WTC11 (cell line): ENCODE data around the gene SORCS1. TPM values are rescaled to one million over a fixed set of nuclear protein-coding genes. Genes with fewer than 3 reads are reported as not detected.

Source experiments
- ATAC-seq: fragments of 200-7000 bp; cut with Tn5 transposase; 2 replicates; pipeline ENCODE4 v1.10.0; 2021; ENCODE audit warnings: mild to moderate bottlenecking, moderate library complexity
- CTCF ChIA-PET: fragments of 300-600 bp; sonication (Branson Sonifier 250); formaldehyde crosslinking; loops from one replicate; lab custom pipeline; 2021; ENCODE audit warnings: antibody characterized with exemption; lab: Charles Lee
- POLR2A ChIA-PET: fragments of 350-600 bp; sonication (Branson Sonifier 250); formaldehyde crosslinking; loops from one replicate; lab custom pipeline; 2021; ENCODE audit warnings: antibody characterized with exemption; lab: Charles Lee
- DNase-seq: peaks from one replicate; pipeline ENCODE4 v3.0.0; 2021; ENCODE audit warnings: low spot score
- H3K27ac Mint-ChIP-seq: 2 replicates; pipeline ENCODE4 v1.8.0; 2021; ENCODE audit warnings: mixed read lengths
- H3K27me3 Mint-ChIP-seq: 2 replicates; pipeline ENCODE4 v1.8.0; 2021; ENCODE audit warnings: low read depth, mild to moderate bottlenecking, moderate library complexity, mixed read lengths
- H3K36me3 Mint-ChIP-seq: 2 replicates; pipeline ENCODE4 v1.8.0; 2021; ENCODE audit warnings: mixed read lengths
- H3K4me1 Mint-ChIP-seq: 2 replicates; pipeline ENCODE4 v1.8.0; 2022; ENCODE audit warnings: mixed read lengths
- H3K4me3 Mint-ChIP-seq: 2 replicates; pipeline ENCODE4 v1.8.0; 2021; ENCODE audit warnings: mild to moderate bottlenecking, moderate library complexity, mixed read lengths
- H3K9me3 Mint-ChIP-seq: 2 replicates; pipeline ENCODE4 v1.8.0; 2021; ENCODE audit warnings: mixed read lengths
- CDX4 ChIP-seq: fragments of 250-450 bp; sonication (Bioruptor Pico); IDR thresholded peaks from 2 replicates; pipeline ENCODE4 v1.9.0; 2021; ENCODE audit warnings: moderate library complexity, mild to moderate bottlenecking, inconsistent platforms, borderline replicate concordance
- CREB1 ChIP-seq: sonication (generic); formaldehyde crosslinking; IDR thresholded peaks from 2 replicates; pipeline ENCODE4 v1.8.0; 2023; ENCODE audit warnings: mild to moderate bottlenecking, missing genetic modification reagents
- CTCF ChIP-seq: fragments of 200-600 bp; IDR thresholded peaks from 2 replicates; pipeline ENCODE4 v1.8.0; 2022; ENCODE audit warnings: antibody characterized with exemption
- E2F1 ChIP-seq: sonication (generic); formaldehyde crosslinking; IDR thresholded peaks from 2 replicates; pipeline ENCODE4 v1.8.0; 2022; ENCODE audit warnings: mild to moderate bottlenecking, missing genetic modification reagents
- E2F5 ChIP-seq: sonication (generic); formaldehyde crosslinking; IDR thresholded peaks from 2 replicates; pipeline ENCODE4 v1.8.1; 2022; ENCODE audit warnings: mild to moderate bottlenecking, moderate library complexity, missing genetic modification reagents
- FOXP1 ChIP-seq: sonication (generic); formaldehyde crosslinking; IDR thresholded peaks from 2 replicates; pipeline ENCODE4 v1.8.0; 2022; ENCODE audit warnings: missing genetic modification reagents, mild to moderate bottlenecking, moderate library complexity, borderline replicate concordance
- GTF2I ChIP-seq: fragments of 250-450 bp; sonication (Bioruptor Pico); conservative IDR thresholded peaks from 2 replicates; pipeline ENCODE4 v1.4.0; 2021; ENCODE audit warnings: mild to moderate bottlenecking
- HMGA2 ChIP-seq: fragments of 250-450 bp; sonication (Bioruptor Pico); IDR thresholded peaks from 2 replicates; pipeline ENCODE4 v1.4.0; 2021; ENCODE audit warnings: mild to moderate bottlenecking, moderate library complexity
- NFATC4 ChIP-seq: fragments of 250-450 bp; sonication (Bioruptor Pico); IDR thresholded peaks from 2 replicates; pipeline ENCODE4 v1.9.0; 2021; ENCODE audit warnings: mild to moderate bottlenecking
- PRDM15 ChIP-seq: sonication (generic); formaldehyde crosslinking; IDR thresholded peaks from 2 replicates; pipeline ENCODE4 v1.8.0; 2022; ENCODE audit warnings: missing genetic modification reagents
- SMAD4 ChIP-seq: sonication (generic); formaldehyde crosslinking; IDR thresholded peaks from 2 replicates; pipeline ENCODE4 v1.8.0; 2022; ENCODE audit warnings: mild to moderate bottlenecking, missing genetic modification reagents
- STAT6 ChIP-seq: sonication (generic); formaldehyde crosslinking; conservative IDR thresholded peaks from 2 replicates; pipeline ENCODE4 v1.8.1; 2023; ENCODE audit warnings: mild to moderate bottlenecking, low read depth, missing genetic modification reagents, moderate library complexity
- ZNF416 ChIP-seq: fragments of 250-450 bp; sonication (Bioruptor Pico); IDR thresholded peaks from 2 replicates; pipeline ENCODE4 v1.9.0; 2021; ENCODE audit warnings: mild to moderate bottlenecking, inconsistent platforms
- ZNF425 ChIP-seq: fragments of 250-450 bp; sonication (Bioruptor Pico); conservative IDR thresholded peaks from 2 replicates; pipeline ENCODE4 v1.9.0; 2021; ENCODE audit warnings: mild to moderate bottlenecking
- ZSCAN18 ChIP-seq: fragments of 250-450 bp; sonication (Bioruptor Pico); IDR thresholded peaks from 2 replicates; pipeline ENCODE4 v2.1.2; 2022; ENCODE audit warnings: mild to moderate bottlenecking, moderate library complexity
- total RNA-seq: library from RNA; stranded (reverse); gene quantifications from 3 replicates; pipeline ENCODE4 v1.2.3, GENCODE V29; 2021

The SORCS1 gene
- total RNA-seq, 1 experiment from 2014 or later, result 3.3 TPM

GRCh38 chr10:106938513-106938912, 226.0 kb downstream of the SORCS1 start:
- Mint-ChIP-seq H3K27ac (no peak overlapping the region), H3K4me1 (no peaks in the 10 kb centered on the region), H3K9me3 (no peaks in the 10 kb centered on the region), H3K27me3 (peaks cover 17% of the 10 kb centered on the region), H3K4me3 (no peak overlapping the region), H3K36me3 (no peaks in the 10 kb centered on the region)
- no peak for DNase-seq
- CTCF ChIA-PET, result no interaction called here
- ATAC-seq, result no peak
- no peak for TF ChIP-seq ZSCAN18 (CRISPR knock-in tag)
- TF ChIP-seq GTF2I (CRISPR knock-in tag), result no peak
- TF ChIP-seq HMGA2 (CRISPR knock-in tag), result no peak
- TF ChIP-seq ZNF416, result no peak
- TF ChIP-seq ZNF425 (CRISPR knock-in tag), result no peak
- no peak for TF ChIP-seq CTCF
- TF ChIP-seq SMAD4, result no peak
- no peak for TF ChIP-seq E2F1
- no peak for TF ChIP-seq FOXP1
- TF ChIP-seq NFATC4 (CRISPR knock-in tag), result no peak
- no peak for TF ChIP-seq CREB1 (CRISPR knock-in tag)
- no peak for TF ChIP-seq CDX4 (CRISPR knock-in tag)
- TF ChIP-seq STAT6, result no peak
- POLR2A ChIA-PET, result no interaction called here

GRCh38 chr10:106935978-106936451, 228.5 kb downstream of the SORCS1 start:
- ChIA-PET POLR2A (no interaction called here), CTCF (no interaction called here)
- peaks cover 41% of the 10 kb centered on the region for H3K27me3 Mint-ChIP-seq
- H3K9me3 Mint-ChIP-seq, result no peaks in the 10 kb centered on the region
- no peak for ATAC-seq
- peaks cover 7% of the 10 kb centered on the region for H3K4me1 Mint-ChIP-seq
- no peak for DNase-seq
- H3K27ac Mint-ChIP-seq, result no peak overlapping the region
- H3K36me3 Mint-ChIP-seq, result no peaks in the 10 kb centered on the region
- no peak overlapping the region for H3K4me3 Mint-ChIP-seq
- TF ChIP-seq PRDM15 (no peak), E2F5 (CRISPR knock-in tag) (no peak), ZNF416 (no peak), CDX4 (CRISPR knock-in tag) (no peak)
